ENCODE data around the gene GADD45B. TPM values are rescaled to one million over a fixed set of nuclear protein-coding genes. Genes with fewer than 3 reads are reported as not detected.

The GADD45B gene
- total RNA-seq, 1 experiment from 2014 or later, result 37.9 TPM

DNA sequence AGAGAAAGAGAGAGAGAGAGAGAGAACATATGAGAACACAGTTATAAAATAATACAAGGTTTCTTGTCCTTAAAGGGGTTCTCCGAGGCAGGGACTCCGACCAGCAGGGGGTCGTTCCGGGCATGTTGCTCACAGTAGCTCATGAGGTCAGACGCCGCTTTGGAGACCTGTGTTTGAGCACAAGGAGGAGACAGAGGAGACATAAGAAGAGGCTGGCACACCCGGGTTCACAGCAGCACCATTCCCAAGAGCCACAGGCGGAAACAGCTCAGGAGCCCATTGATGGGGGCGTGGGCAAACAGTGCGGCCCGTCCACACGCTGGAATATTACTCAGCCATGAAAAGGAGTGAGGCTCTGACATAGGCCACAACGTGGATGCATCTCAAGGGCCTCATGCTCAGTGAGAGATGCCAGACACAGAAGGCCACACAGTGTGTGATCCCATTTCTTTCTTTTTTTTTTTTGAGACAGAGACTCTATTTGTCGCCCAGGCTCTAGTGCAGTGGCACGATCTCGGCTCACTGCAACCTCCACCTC lies 39.1 kb downstream of the GADD45B start:
- Histone ChIP-seq H3K9ac (ENCODE audit: low read length) (no peak overlapping the region), H3K4me1 (ENCODE audit: control insufficient read depth in 1 of 2, insufficient read depth in 2 of 2, low read length in 2 of 2) (peaks cover 15 to 39% of the 10 kb centered on the region in 2 experiments), H4K20me1 (ENCODE audit: insufficient read depth) (no peaks in the 10 kb centered on the region), H3K4me3 (replicated peaks in 1 of 2; ENCODE audit: low read depth in 1 of 2, low read length in 2 of 2) (no peak overlapping the region), H3K27me3 (ENCODE audit: insufficient read depth, low read length) (no peaks in the 10 kb centered on the region), H3K9me3 (ENCODE audit: control insufficient read depth in 1 of 2, insufficient read depth in 1 of 2, low read depth in 1 of 2, low read length in 2 of 2) (no peaks in the 10 kb centered on the region), H3K36me3 (ENCODE audit: control insufficient read depth in 1 of 2, insufficient read depth in 2 of 2, low read length in 2 of 2) (no peaks in the 10 kb centered on the region), H3K9me2 (ENCODE audit: insufficient read depth) (no peaks in the 10 kb centered on the region), H3K79me2 (ENCODE audit: insufficient read depth, low read length) (no peaks in the 10 kb centered on the region), H2AFZ (ENCODE audit: low read depth, low read length, poor library complexity, severe bottlenecking) (no peak overlapping the region), H3K4me2 (ENCODE audit: low read length) (no peak overlapping the region), H3K27ac (ENCODE audit: low read depth, low read length) (no peak overlapping the region)
- BruUV-seq (replicated peaks), result no TSS peak
- ATAC-seq (no peak), DNase-seq (ENCODE audit: low read depth, low spot score) (no peak)
- ChIA-PET RAD21 (ENCODE audit: low non-redundant PET in 1 of 2, low total read pairs in 2 of 2, uncharacterized antibody in 2 of 2, unreplicated experiment in 2 of 2) (no interaction called here), CTCF (interaction anchor here (1.1 kb wide), 1 partner anchor 9 kb away, joined by 3 read pairs; no protein-coding TSS in a partner anchor), POLR2A (interaction anchor here (0.6 to 1.1 kb wide), 2 partner anchors 10 to 12 kb away, joined by 4 read pairs; no protein-coding TSS in a partner anchor)
- no peak for TF ChIP-seq SIN3A (IDR thresholded peaks at IDR 0.05; ENCODE audit: low read depth)
- no peak for TF ChIP-seq TCF7L2 (IDR thresholded peaks at IDR 0.05; ENCODE audit: borderline replicate concordance, extremely low read depth, insufficient read depth, insufficient read length)
- no peak for TF ChIP-seq EGR1 (IDR thresholded peaks at IDR 0.05; ENCODE audit: low read depth)
- no peak for TF ChIP-seq SRF (IDR thresholded peaks at IDR 0.05; ENCODE audit: low read depth)
- no peak for TF ChIP-seq FOSL1 (IDR thresholded peaks at IDR 0.05; ENCODE audit: low read depth)
- no peak for TF ChIP-seq POLR2AphosphoS5 (IDR thresholded peaks at IDR 0.05; ENCODE audit: low read depth, low read length)
- no peak for TF ChIP-seq ZBTB33 (IDR thresholded peaks at IDR 0.05; ENCODE audit: extremely low read depth, insufficient replicate concordance, low read length)
- TF ChIP-seq ZNF274 (IDR thresholded peaks at IDR 0.05; ENCODE audit: low read depth, low read length), result no peak
- TF ChIP-seq CTCF (IDR thresholded peaks at IDR 0.05 in 2 of 3, conservative IDR thresholded peaks at IDR 0.05 in 1 of 3; ENCODE audit: borderline replicate concordance in 1 of 3, insufficient read depth in 1 of 3, low read depth in 2 of 3, low read length in 2 of 3), result no peak
- no peak for TF ChIP-seq CEBPB (IDR thresholded peaks at IDR 0.05; ENCODE audit: low read depth)
- no peak for TF ChIP-seq EZH2 (IDR thresholded peaks at IDR 0.05)
- no peak for TF ChIP-seq REST (IDR thresholded peaks at IDR 0.05; ENCODE audit: low read depth)
- TF ChIP-seq MAX (IDR thresholded peaks at IDR 0.05), result no peak
- TF ChIP-seq SP1 (IDR thresholded peaks at IDR 0.05; ENCODE audit: low read depth), result no peak
- TF ChIP-seq CBX3 (IDR thresholded peaks at IDR 0.05; ENCODE audit: low read depth), result no peak
- no peak for TF ChIP-seq EZH2phosphoT487 (IDR thresholded peaks at IDR 0.05; ENCODE audit: borderline replicate concordance)
- intact Hi-C loops (cut with micrococcal nuclease), result no loop called here

Measured in HCT116 (cell line).